Measurements from ENCODE around the gene HIP1.

- no peak for TF ChIP-seq CTCF (IDR thresholded peaks at IDR 0.05)
- TF ChIP-seq ZFX (IDR thresholded peaks at IDR 0.05; ENCODE audit: borderline replicate concordance): no peak
Measured at GRCh38 chr7:75649462-75649861, 89.3 kb downstream of the HIP1 start.
